Neuron (in vitro differentiated cells): ENCODE measurements around the gene TFAP2B.
A peak's percentile ranks its signal among the peaks of the same experiment; 100 is the strongest.

Experiments used
- H2AFZ ChIP-seq: one replicate; pipeline ENCODE4 v1.6.1; 2013; ENCODE audit warnings: low read depth, mild to moderate bottlenecking, inconsistent platforms, low read length, moderate library complexity
- H3K27me3 ChIP-seq: one replicate; pipeline ENCODE4 v1.6.1; 2013; ENCODE audit warnings: low read length; ENCODE audit not compliant: insufficient read depth
- H3K36me3 ChIP-seq: one replicate; pipeline ENCODE4 v1.6.1; 2013; ENCODE audit warnings: low read length; ENCODE audit not compliant: insufficient read depth
- H3K4me1 ChIP-seq: one replicate; pipeline ENCODE4 v1.6.1; 2013; ENCODE audit warnings: low read length; ENCODE audit not compliant: insufficient read depth
- H3K4me3 ChIP-seq: 2 replicates; pipeline ENCODE4 v1.5.1; 2013; ENCODE audit warnings: mild to moderate bottlenecking, low read length, moderate library complexity
- H3K9me3 ChIP-seq: one replicate; pipeline ENCODE4 v1.6.1; 2013; ENCODE audit warnings: low read length

TFAP2B gene

DNA sequence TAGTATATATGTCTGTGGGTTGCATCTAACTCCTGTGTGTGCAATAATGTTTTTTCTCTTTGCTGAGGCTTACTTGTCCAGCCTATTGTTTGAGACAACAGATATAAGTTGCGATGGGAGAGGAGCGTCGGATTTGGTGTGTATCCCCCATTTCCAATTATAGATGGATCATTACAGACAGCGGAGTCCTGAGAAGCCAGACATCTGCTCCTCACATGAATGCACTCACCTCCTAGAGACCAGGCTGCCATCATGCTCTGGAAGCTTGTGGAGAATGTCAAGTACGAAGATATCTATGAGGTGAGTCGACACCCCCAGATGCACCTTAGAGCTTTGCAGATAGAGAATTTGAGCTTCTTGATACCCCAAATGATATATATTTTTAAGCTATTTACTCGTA lies at the start of gene TFAP2B:
TFAP2B (plus strand) TSS at position 199 of the 400 bp plus-strand sequence; CDS start at position 220, 21 bp downstream.
- Histone ChIP-seq H3K36me3 (no peaks in the 10 kb centered on the region), H3K27me3 (peaks cover 59% of the 10 kb centered on the region), H3K4me1 (peaks cover 5% of the 10 kb centered on the region), H2AFZ (no peak within 1 kb of the TSS), H3K4me3 (no peak within 1 kb of the TSS), H3K9me3 (no peaks in the 10 kb centered on the region)

DNA sequence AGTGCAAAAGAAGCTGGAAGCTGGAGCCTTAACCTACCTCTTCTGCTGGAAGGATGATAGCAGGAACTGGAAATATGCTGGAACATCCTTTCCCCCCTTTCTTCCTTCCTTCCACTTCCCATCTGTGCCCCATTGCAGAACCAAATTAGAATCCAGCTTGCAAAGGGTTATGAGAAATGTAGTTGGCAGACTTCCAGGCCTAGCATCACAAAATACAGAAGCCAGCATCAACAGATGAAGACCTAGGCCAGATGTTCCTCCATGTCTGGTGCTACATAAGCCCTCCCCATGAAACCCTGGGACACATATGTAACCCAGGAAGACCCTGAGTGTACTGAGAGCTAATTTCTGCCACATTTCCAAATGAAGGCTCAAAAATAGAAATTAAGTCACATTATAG lies 40.0 kb upstream of the TFAP2B start:
- Histone ChIP-seq H3K36me3 (no peaks in the 10 kb centered on the region), H3K27me3 (no peaks in the 10 kb centered on the region), H3K4me3 (no peak overlapping the region), H2AFZ (no peak overlapping the region), H3K9me3 (no peaks in the 10 kb centered on the region), H3K4me1 (no peaks in the 10 kb centered on the region)

DNA sequence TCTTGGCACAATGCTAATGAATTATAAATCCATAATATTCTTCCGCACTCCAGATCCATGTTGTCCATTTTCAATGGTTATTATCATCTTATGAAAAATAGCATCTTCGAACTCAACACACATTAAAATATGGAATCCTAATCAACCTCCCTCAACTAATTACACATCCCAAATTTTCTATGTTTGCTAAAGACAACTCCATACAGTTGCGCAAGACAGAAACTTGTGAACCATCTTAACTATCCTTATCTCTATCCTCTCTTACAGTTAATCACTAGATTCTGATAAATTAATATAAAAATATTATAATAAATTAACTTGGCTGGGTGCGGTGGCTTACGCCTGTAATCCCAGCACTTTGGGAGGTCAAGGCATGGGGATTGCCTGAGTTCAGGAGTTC lies 38.3 kb upstream of the TFAP2B start:
- Histone ChIP-seq H2AFZ (no peak overlapping the region), H3K27me3 (no peaks in the 10 kb centered on the region), H3K36me3 (no peaks in the 10 kb centered on the region), H3K4me1 (no peaks in the 10 kb centered on the region), H3K4me3 (no peak overlapping the region), H3K9me3 (no peaks in the 10 kb centered on the region)

DNA sequence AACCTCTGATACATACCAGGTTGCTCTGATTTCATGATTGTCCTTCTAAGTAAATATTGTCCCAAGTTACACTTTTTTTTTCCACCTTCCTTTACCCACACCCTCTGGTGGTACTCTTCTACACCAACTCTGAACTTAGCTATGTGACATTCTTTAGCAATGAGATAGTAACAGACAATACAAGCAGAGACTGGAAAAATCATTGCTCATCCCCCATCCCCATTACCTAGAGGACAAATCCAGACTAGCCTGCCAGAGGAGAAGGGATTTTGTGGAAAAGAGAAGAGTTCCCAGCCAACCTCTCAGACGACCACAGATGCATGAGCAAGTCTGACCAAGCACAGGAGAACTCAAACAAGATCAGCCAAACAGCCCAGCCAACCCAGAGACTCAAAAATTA lies 32.8 kb upstream of the TFAP2B start:
- Histone ChIP-seq H3K9me3 (no peaks in the 10 kb centered on the region), H3K27me3 (no peaks in the 10 kb centered on the region), H2AFZ (no peak overlapping the region), H3K36me3 (no peaks in the 10 kb centered on the region), H3K4me1 (no peaks in the 10 kb centered on the region), H3K4me3 (no peak overlapping the region)

DNA sequence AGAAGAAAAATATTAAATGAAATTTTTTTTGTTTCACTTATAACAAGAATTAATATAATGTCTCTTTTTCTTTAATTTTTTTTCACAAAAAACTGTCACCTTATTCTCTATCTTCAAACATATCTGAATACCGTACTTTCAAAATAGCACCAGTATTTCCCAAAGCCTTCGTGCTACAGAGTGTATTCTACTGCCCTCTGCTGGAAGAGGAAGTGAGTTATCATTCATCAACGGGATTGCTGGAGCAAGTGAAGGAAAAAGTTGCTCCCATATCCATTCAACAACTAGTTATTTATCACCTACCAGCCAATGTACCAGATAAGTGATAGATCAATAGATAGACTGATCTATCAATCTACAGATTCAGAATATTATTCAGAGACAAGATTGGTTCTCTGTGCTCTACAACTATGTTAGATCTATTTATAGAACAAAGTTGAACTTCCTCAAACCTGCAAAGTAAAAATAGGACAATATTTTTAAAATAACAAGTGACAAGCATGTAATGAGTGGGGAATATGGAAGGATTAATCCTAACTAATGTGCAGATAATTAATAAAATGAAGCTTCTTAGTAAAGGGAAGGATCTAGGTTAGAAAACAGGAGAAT lies 26.7 kb upstream of the TFAP2B start:
- H2AFZ ChIP-seq = no peak overlapping the region
- H3K36me3 ChIP-seq = no peaks in the 10 kb centered on the region
- no peaks in the 10 kb centered on the region for H3K27me3 ChIP-seq
- no peak overlapping the region for H3K4me3 ChIP-seq
- H3K4me1 ChIP-seq = no peaks in the 10 kb centered on the region
- no peaks in the 10 kb centered on the region for H3K9me3 ChIP-seq

DNA sequence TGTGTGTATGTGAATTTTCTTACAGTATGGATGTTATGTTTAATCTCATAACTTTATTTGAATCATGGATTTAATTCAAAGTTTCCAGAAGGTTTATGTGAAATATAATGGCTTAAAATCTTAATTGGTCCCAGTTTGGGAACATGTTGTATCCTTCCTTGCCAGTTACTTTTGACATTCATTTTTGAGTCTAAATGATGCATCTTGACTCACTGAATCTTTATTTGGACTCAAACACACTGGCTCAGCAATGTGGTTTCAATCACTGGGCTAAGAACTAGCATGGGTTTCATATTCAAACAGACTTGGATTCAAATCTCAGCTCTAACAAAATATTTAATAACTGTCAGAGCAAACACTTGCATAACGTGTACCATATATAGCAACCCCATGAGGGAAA lies 25.9 kb upstream of the TFAP2B start:
- Histone ChIP-seq H2AFZ (no peak overlapping the region), H3K4me1 (no peaks in the 10 kb centered on the region), H3K4me3 (no peak overlapping the region), H3K9me3 (no peaks in the 10 kb centered on the region), H3K36me3 (no peaks in the 10 kb centered on the region), H3K27me3 (no peaks in the 10 kb centered on the region)

DNA sequence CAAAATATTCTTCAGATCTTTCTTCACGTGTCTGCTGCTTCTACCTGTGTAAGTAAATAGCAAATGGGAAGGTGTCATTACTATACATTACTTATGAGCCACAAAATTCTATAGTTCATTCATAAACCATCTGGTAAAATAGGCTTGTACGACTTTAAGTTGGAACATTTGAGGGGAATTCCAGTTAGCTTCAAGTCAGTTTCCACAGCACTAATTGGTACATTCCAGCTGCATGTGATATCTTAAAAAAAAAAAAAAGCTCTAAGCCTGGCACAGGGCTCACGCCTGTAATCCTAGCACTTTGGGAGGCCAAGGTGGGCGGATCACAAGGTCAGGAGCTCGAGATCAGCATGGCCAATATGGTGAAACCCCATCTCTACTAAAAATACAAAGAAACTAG lies 23.1 kb upstream of the TFAP2B start:
- no peak overlapping the region for H2AFZ ChIP-seq
- no peak overlapping the region for H3K4me3 ChIP-seq
- no peaks in the 10 kb centered on the region for H3K27me3 ChIP-seq
- H3K36me3 ChIP-seq = no peaks in the 10 kb centered on the region
- no peaks in the 10 kb centered on the region for H3K9me3 ChIP-seq
- no peaks in the 10 kb centered on the region for H3K4me1 ChIP-seq

DNA sequence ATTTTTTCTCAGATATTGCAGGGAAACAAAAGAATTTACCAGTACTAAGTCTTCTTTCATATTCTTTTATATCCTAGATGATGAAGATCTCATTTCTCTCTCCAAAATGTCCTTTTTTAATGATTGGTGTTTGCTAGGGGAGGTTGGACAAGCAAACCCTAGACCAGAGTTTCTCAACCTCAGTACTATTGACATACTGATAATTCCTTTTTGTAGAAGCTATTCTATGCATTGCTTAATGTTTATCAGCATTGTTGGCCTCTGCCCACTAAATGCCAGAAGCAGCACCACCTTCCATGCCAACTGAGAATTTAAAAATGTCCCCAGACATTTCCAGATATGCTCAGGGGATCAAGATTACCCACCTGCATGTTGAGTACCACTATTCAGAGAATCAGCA lies 14.4 kb upstream of the TFAP2B start:
- H3K9me3 ChIP-seq = no peaks in the 10 kb centered on the region
- no peaks in the 10 kb centered on the region for H3K4me1 ChIP-seq
- H3K36me3 ChIP-seq = no peaks in the 10 kb centered on the region
- H2AFZ ChIP-seq = no peak overlapping the region
- H3K27me3 ChIP-seq = no peaks in the 10 kb centered on the region
- H3K4me3 ChIP-seq = no peak overlapping the region

DNA sequence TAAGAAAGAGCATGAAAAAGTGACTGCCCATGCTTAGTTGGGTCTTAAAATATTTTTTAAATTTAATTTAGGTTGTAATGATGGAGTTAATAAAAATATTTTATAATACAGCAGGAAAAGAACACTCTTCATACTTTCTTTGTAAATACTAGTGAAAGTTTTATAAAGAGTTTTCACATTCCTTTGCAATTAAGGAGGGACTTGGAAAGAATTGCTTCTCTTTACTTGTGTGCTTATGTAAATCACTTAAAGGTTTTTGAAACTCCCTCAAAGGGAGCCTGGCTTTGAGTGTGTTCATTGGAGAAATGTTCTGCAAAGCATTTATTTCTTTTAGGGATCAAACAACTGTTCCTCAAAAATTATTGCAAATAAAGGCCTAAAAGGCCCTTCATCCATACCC lies 11.6 kb upstream of the TFAP2B start:
- Histone ChIP-seq H3K27me3 (no peaks in the 10 kb centered on the region), H3K9me3 (no peaks in the 10 kb centered on the region), H2AFZ (no peak overlapping the region), H3K4me1 (no peaks in the 10 kb centered on the region), H3K36me3 (no peaks in the 10 kb centered on the region), H3K4me3 (no peak overlapping the region)

DNA sequence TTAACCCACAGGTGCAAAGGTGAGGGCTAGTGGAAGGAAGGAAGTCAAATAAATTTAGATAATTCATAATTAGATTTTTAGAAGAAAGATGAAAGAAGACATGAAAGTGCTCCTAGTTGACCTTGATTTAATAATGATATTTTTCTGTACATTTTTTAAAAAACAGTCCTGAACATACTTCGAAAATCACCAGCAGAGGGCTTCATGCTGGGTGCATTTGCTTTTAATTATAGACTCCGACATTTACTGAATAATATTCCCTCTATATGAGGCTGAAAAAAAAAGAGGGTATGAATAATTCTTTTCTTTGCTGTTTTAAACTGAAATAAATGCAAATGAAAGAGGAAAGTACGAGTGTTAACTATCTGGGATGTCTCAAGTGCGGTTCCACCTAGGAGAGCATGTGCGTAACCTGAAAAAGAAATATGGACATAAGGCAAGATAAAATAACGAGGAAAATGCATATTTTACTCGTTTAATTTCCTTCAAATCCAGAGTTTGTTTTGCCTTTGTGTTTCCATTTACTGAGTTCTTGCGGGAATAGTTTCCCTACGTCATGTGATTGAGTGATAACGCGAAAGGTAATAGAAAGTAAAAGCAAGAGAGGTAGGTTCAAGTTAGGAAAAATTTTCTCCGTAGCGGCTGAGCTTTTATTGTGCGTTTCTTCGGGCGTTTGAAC lies 3.1 kb upstream of the TFAP2B start:
- no peaks in the 10 kb centered on the region for H3K36me3 ChIP-seq
- no peak overlapping the region for H2AFZ ChIP-seq
- H3K4me3 ChIP-seq = peak overlapping the region; percentile 36
- H3K27me3 ChIP-seq = peaks cover 32% of the 10 kb centered on the region
- no peaks in the 10 kb centered on the region for H3K9me3 ChIP-seq
- H3K4me1 ChIP-seq = peaks cover 5% of the 10 kb centered on the region

DNA sequence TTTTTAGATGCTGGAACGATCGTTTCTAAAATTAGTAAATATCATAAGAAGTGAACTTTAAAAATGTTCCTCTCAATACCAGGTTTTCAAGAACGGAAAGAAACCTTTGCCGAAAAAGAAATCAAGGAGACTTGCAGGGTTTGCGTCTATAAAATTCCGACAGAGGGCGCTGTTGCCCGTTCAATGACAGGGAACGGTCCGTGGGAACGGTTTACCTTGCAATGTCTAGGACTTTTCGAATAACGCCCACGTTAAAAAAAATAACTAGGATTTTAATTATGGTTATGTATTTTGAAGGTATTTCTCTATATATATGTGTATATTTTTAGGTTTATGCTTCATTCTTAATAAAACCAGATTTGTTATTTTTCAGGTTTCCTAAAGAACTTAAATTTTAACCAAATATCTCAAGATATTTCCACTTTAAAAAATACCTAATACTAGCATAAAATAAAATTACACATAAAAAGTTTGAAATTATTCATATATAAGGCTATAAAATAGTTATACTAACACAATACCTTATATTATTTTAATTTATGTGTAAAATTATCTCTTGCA lies 2.5 kb upstream of the TFAP2B start:
- Histone ChIP-seq H2AFZ (no peak overlapping the region), H3K4me3 (peak overlapping the region; percentile 36), H3K9me3 (no peaks in the 10 kb centered on the region), H3K4me1 (peaks cover 5% of the 10 kb centered on the region), H3K36me3 (no peaks in the 10 kb centered on the region), H3K27me3 (peaks cover 38% of the 10 kb centered on the region)

DNA sequence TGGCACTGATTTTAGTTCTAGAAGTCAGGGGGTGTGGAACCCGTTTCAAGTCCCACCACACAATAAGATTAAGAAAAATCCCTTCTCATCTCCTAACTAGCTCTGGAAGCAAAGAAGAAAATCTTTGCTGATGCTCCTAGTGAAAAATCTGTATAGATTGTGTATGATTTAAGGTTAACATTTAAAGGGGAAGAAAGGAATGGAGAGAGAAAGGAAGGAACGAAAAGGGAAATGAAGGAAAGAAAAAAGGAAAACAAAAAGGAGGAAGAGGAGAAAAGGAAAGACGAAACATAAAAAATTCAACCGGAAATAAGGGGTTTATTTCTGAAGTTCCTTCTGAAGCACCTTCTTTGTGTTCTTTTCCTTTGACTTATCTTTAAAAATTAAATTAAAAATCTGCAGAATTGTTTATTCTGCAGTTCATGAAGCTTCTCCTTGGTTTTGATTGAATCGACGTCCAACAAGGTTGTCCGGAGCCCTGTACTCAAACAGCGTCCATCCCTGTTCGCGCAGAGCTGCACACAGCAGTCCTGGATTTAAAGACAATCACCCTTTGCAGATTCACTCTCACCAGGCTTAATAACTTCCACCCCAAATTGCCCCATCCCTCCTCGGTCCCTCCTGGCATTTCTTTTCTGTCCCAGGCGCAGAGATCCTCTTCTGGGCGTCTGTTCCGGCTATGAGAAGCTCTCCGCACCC lies 1.6 kb upstream of the TFAP2B start:
- H2AFZ ChIP-seq = no peak overlapping the region
- H3K27me3 ChIP-seq = peaks cover 45% of the 10 kb centered on the region
- H3K9me3 ChIP-seq = no peaks in the 10 kb centered on the region
- peaks cover 5% of the 10 kb centered on the region for H3K4me1 ChIP-seq
- H3K36me3 ChIP-seq = no peaks in the 10 kb centered on the region
- no peak overlapping the region for H3K4me3 ChIP-seq

DNA sequence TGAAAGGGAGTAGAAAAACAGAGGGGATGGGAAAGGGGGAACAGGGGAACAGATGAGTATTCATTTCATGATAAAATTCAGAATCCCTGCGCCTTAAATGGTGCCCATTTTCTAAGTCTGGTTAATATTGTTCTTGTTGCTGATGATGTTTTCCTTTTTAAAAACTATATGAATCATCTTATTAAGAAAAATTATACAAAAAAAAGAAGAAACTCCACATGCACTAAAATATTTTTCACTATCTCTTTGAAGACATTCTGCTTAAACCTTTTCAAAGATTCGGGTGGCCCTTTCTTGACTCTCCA lies 1.1 kb upstream of the TFAP2B start:
- H3K27me3 ChIP-seq = peaks cover 48% of the 10 kb centered on the region
- no peak overlapping the region for H2AFZ ChIP-seq
- peaks cover 5% of the 10 kb centered on the region for H3K4me1 ChIP-seq
- H3K36me3 ChIP-seq = no peaks in the 10 kb centered on the region
- no peak overlapping the region for H3K4me3 ChIP-seq
- no peaks in the 10 kb centered on the region for H3K9me3 ChIP-seq
